GM21381 (cell line): ENCODE results near the gene PRR29.

Experiments used
- ATAC-seq: cut with Tn5 transposase; IDR thresholded peaks from one replicate; pipeline ENCODE4 v1.9.1; 2021; ENCODE audit warnings: mild to moderate bottlenecking, moderate library complexity; ENCODE audit not compliant: unreplicated experiment

The PRR29 gene

GRCh38 chr17:64038331-64039105 lies 40.4 kb downstream of the PRR29 start:
- no peak for ATAC-seq

- no peak for ATAC-seq
These were observed 40.9 kb downstream of the PRR29 start for GRCh38 chr17:64039106-64039400.

- ATAC-seq, result no peak
These were observed 42.1 kb downstream of the PRR29 start for GRCh38 chr17:64040206-64040605.

GRCh38 chr17:64041912-64042311 lies 43.8 kb downstream of the PRR29 start:
- no peak for ATAC-seq

- no peak for ATAC-seq
These were observed 44.7 kb downstream of the PRR29 start for GRCh38 chr17:64042700-64043485.

GRCh38 chr17:64045176-64045575 lies 47.0 kb downstream of the PRR29 start:
- no peak for ATAC-seq

GRCh38 chr17:64048805-64049204 lies 50.7 kb downstream of the PRR29 start:
- no peak for ATAC-seq

- ATAC-seq, result no peak
These were observed 53.0 kb downstream of the PRR29 start for GRCh38 chr17:64051153-64051552.

- no peak for ATAC-seq
These were observed 55.0 kb downstream of the PRR29 start for GRCh38 chr17:64053101-64053500.
